ENCODE measurements around the gene REXO1. TPM values are rescaled to one million over a fixed set of nuclear protein-coding genes. Genes with fewer than 3 reads are reported as not detected.

REXO1 gene
- total RNA-seq, 3 donors from 2014 or later: 91.5 to 95.0 (median 94.4) TPM

- Mint-ChIP-seq H3K27me3 (ENCODE audit: low read depth) (no peaks in the 10 kb centered on the region), H3K4me3 (no peak overlapping the region), H3K4me1 (ENCODE audit: low read depth) (peaks cover 4% of the 10 kb centered on the region), H3K9me3 (no peaks in the 10 kb centered on the region), H3K36me3 (ENCODE audit: insufficient read depth) (peaks cover 9% of the 10 kb centered on the region)
- ATAC-seq (no peak), DNase-seq (no peak)
Observed at GRCh38 chr19:1827566-1828278, 20.6 kb downstream of the REXO1 start.

- Mint-ChIP-seq H3K27me3 (ENCODE audit: low read depth) (no peaks in the 10 kb centered on the region), H3K4me1 (ENCODE audit: low read depth) (peaks cover 4% of the 10 kb centered on the region), H3K9me3 (no peaks in the 10 kb centered on the region), H3K36me3 (ENCODE audit: insufficient read depth) (peaks cover 13% of the 10 kb centered on the region), H3K4me3 (no peak overlapping the region)
- ATAC-seq (no peak), DNase-seq (no peak)
Observed at GRCh38 chr19:1826557-1827521, 21.4 kb downstream of the REXO1 start.

- H3K27me3 Mint-ChIP-seq (ENCODE audit: low read depth): no peaks in the 10 kb centered on the region
- peaks cover 13% of the 10 kb centered on the region for H3K36me3 Mint-ChIP-seq (ENCODE audit: insufficient read depth)
- H3K9me3 Mint-ChIP-seq: no peaks in the 10 kb centered on the region
- peak; percentile 86 to 90 for ATAC-seq
- DNase-seq: peak; percentile 78
- H3K4me1 Mint-ChIP-seq (ENCODE audit: low read depth): peaks cover 4% of the 10 kb centered on the region
- H3K4me3 Mint-ChIP-seq: no peak overlapping the region
Observed at GRCh38 chr19:1825909-1826556, 22.2 kb downstream of the REXO1 start.

GRCh38 chr19:1824252-1824622, 24.0 kb downstream of the REXO1 start:
- H3K4me1 Mint-ChIP-seq (ENCODE audit: low read depth): peaks cover 4% of the 10 kb centered on the region
- ATAC-seq (no peak), DNase-seq (no peak)
- peaks cover 16% of the 10 kb centered on the region for H3K36me3 Mint-ChIP-seq (ENCODE audit: insufficient read depth)
- H3K27me3 Mint-ChIP-seq (ENCODE audit: low read depth): no peaks in the 10 kb centered on the region
- H3K4me3 Mint-ChIP-seq: no peak overlapping the region
- H3K9me3 Mint-ChIP-seq: no peaks in the 10 kb centered on the region

GRCh38 chr19:1823539-1824251, 24.6 kb downstream of the REXO1 start:
- peaks cover 16% of the 10 kb centered on the region for H3K36me3 Mint-ChIP-seq (ENCODE audit: insufficient read depth)
- H3K4me3 Mint-ChIP-seq: no peak overlapping the region
- no peak for DNase-seq
- ATAC-seq: no peak
- no peaks in the 10 kb centered on the region for H3K27me3 Mint-ChIP-seq (ENCODE audit: low read depth)
- peaks cover 4% of the 10 kb centered on the region for H3K4me1 Mint-ChIP-seq (ENCODE audit: low read depth)
- no peaks in the 10 kb centered on the region for H3K9me3 Mint-ChIP-seq

GRCh38 chr19:1823020-1823419, 25.3 kb downstream of the REXO1 start:
- no peaks in the 10 kb centered on the region for H3K9me3 Mint-ChIP-seq
- ATAC-seq: no peak
- H3K27me3 Mint-ChIP-seq (ENCODE audit: low read depth): no peaks in the 10 kb centered on the region
- H3K4me3 Mint-ChIP-seq: no peak overlapping the region
- no peak for DNase-seq
- H3K4me1 Mint-ChIP-seq (ENCODE audit: low read depth): peaks cover 4% of the 10 kb centered on the region
- peaks cover 16% of the 10 kb centered on the region for H3K36me3 Mint-ChIP-seq (ENCODE audit: insufficient read depth)

- no peak overlapping the region for H3K4me3 Mint-ChIP-seq
- no peak for DNase-seq
- peaks cover 4% of the 10 kb centered on the region for H3K4me1 Mint-ChIP-seq (ENCODE audit: low read depth)
- H3K27me3 Mint-ChIP-seq (ENCODE audit: low read depth): no peaks in the 10 kb centered on the region
- ATAC-seq: no peak
- no peaks in the 10 kb centered on the region for H3K9me3 Mint-ChIP-seq
- peaks cover 16% of the 10 kb centered on the region for H3K36me3 Mint-ChIP-seq (ENCODE audit: insufficient read depth)
Observed at GRCh38 chr19:1822210-1822609, 26.1 kb downstream of the REXO1 start.

GRCh38 chr19:1819341-1820255, 28.7 kb downstream of the REXO1 start:
- H3K4me3 Mint-ChIP-seq: no peak overlapping the region
- no peaks in the 10 kb centered on the region for H3K27me3 Mint-ChIP-seq (ENCODE audit: low read depth)
- peaks cover 15% of the 10 kb centered on the region for H3K36me3 Mint-ChIP-seq (ENCODE audit: insufficient read depth)
- DNase-seq (no peak), ATAC-seq (no peak)
- no peaks in the 10 kb centered on the region for H3K9me3 Mint-ChIP-seq
- H3K4me1 Mint-ChIP-seq (ENCODE audit: low read depth): no peaks in the 10 kb centered on the region

GRCh38 chr19:1818549-1819195, 29.6 kb downstream of the REXO1 start:
- no peaks in the 10 kb centered on the region for H3K9me3 Mint-ChIP-seq
- peaks cover 12% of the 10 kb centered on the region for H3K36me3 Mint-ChIP-seq (ENCODE audit: insufficient read depth)
- ATAC-seq (no peak), DNase-seq (no peak)
- no peaks in the 10 kb centered on the region for H3K27me3 Mint-ChIP-seq (ENCODE audit: low read depth)
- no peak overlapping the region for H3K4me3 Mint-ChIP-seq
- no peaks in the 10 kb centered on the region for H3K4me1 Mint-ChIP-seq (ENCODE audit: low read depth)

- no peaks in the 10 kb centered on the region for H3K27me3 Mint-ChIP-seq (ENCODE audit: low read depth)
- DNase-seq (no peak), ATAC-seq (no peak)
- peaks cover 6% of the 10 kb centered on the region for H3K4me1 Mint-ChIP-seq (ENCODE audit: low read depth)
- no peak overlapping the region for H3K4me3 Mint-ChIP-seq
- H3K36me3 Mint-ChIP-seq (ENCODE audit: insufficient read depth): peaks cover 12% of the 10 kb centered on the region
- no peaks in the 10 kb centered on the region for H3K9me3 Mint-ChIP-seq
Observed at GRCh38 chr19:1817553-1818179, 30.6 kb downstream of the REXO1 start.

- peaks cover 8% of the 10 kb centered on the region for H3K36me3 Mint-ChIP-seq (ENCODE audit: insufficient read depth)
- no peak overlapping the region for H3K4me3 Mint-ChIP-seq
- peaks cover 9% of the 10 kb centered on the region for H3K4me1 Mint-ChIP-seq (ENCODE audit: low read depth)
- H3K27me3 Mint-ChIP-seq (ENCODE audit: low read depth): no peaks in the 10 kb centered on the region
- H3K9me3 Mint-ChIP-seq: no peaks in the 10 kb centered on the region
- no peak for DNase-seq
- no peak for ATAC-seq
Observed at GRCh38 chr19:1816530-1817298, 31.6 kb downstream of the REXO1 start.
